Caco-2 (cell line): ENCODE data around the gene SLC46A1. TPM values are rescaled to one million over a fixed set of nuclear protein-coding genes. Genes with fewer than 3 reads are reported as not detected.

ENCODE experiments used
- BruUV-seq: library from RNA; stranded (reverse); fragments of 400-500 nt; replicated peaks from 2 replicates; lab custom pipeline; 2021; lab: Mats Ljungman, UMichigan
- CTCF ChIA-PET: fragments of 300-600 bp; sonication (Branson Sonifier 250); formaldehyde crosslinking; loops from one replicate; lab custom pipeline; 2022; ENCODE audit warnings: antibody characterized with exemption; lab: Charles Lee
- POLR2A ChIA-PET: fragments of 300-600 bp; sonication (Branson Sonifier 250); formaldehyde crosslinking; loops from one replicate; lab custom pipeline; 2022; ENCODE audit warnings: antibody characterized with exemption; lab: Charles Lee
- DNase-seq, 2 experiments: peaks; one replicate each; pipeline versions ENCODE4 v3.0.0 to v3.0.0-alpha.2; 2020 to 2022
- H3K27me3 ChIP-seq: replicated peaks from 2 replicates; pipeline ENCODE4 v1.6.0; 2011; ENCODE audit warnings: low read length; ENCODE audit not compliant: control insufficient read depth, insufficient read depth
- H3K36me3 ChIP-seq: 2 replicates; pipeline ENCODE4 v1.5.1; 2011; ENCODE audit warnings: low read length; ENCODE audit not compliant: control insufficient read depth, insufficient read depth
- H3K4me1 ChIP-seq: fragments of 250-450 bp; sonication (Bioruptor Pico); 2 replicates; pipeline ENCODE4 v1.5.1; 2020; ENCODE audit warnings: mild to moderate bottlenecking
- H3K4me3 ChIP-seq: 2 replicates; pipeline ENCODE4 v1.5.1; 2011; ENCODE audit warnings: low read depth, mild to moderate bottlenecking, control low read depth, low read length
- H3K9me3 ChIP-seq: fragments of 250-450 bp; sonication (Bioruptor Pico); 2 replicates; pipeline ENCODE4 v1.5.1; 2020; ENCODE audit warnings: mild to moderate bottlenecking, moderate library complexity
- H3K27ac Mint-ChIP-seq: one replicate; pipeline ENCODE4 v1.8.0; 2022; ENCODE audit warnings: mixed read lengths; ENCODE audit not compliant: unreplicated experiment
- H3K27me3 Mint-ChIP-seq: one replicate; pipeline ENCODE4 v1.8.0; 2022; ENCODE audit warnings: mixed read lengths; ENCODE audit not compliant: insufficient read depth, unreplicated experiment
- H3K36me3 Mint-ChIP-seq: one replicate; pipeline ENCODE4 v1.8.0; 2022; ENCODE audit warnings: mild to moderate bottlenecking, mixed read lengths; ENCODE audit not compliant: insufficient read depth, unreplicated experiment
- H3K4me1 Mint-ChIP-seq: one replicate; pipeline ENCODE4 v1.8.0; 2022; ENCODE audit warnings: low read depth, mixed read lengths; ENCODE audit not compliant: unreplicated experiment
- H3K4me3 Mint-ChIP-seq: one replicate; pipeline ENCODE4 v1.8.0; 2022; ENCODE audit warnings: mild to moderate bottlenecking, moderate library complexity, mixed read lengths; ENCODE audit not compliant: unreplicated experiment
- H3K9me3 Mint-ChIP-seq: one replicate; pipeline ENCODE4 v1.8.0; 2022; ENCODE audit warnings: mixed read lengths; ENCODE audit not compliant: unreplicated experiment
- intact Hi-C: fragments of 100-400 bp; cut with micrococcal nuclease; formaldehyde crosslinking; loops from one replicate; pipeline ENCODE4 v1.10.0; 2022; ENCODE audit not compliant: unreplicated experiment
- total RNA-seq: library from RNA; stranded (reverse); gene quantifications from 2 replicates; pipeline ENCODE4 v1.2.3, GENCODE V29; 2022
- TF ChIP-seq, protein P1 (sequence below), 2 experiments: fragments of 200-600 bp in 1 of 2; IDR thresholded peaks; 1 replicate in 1 of 2; 2 replicates in 1 of 2; pipeline versions ENCODE4 v1.5.1 to v1.8.0; 2011 to 2022; ENCODE audit warnings: antibody characterized with exemption in 1 of 2, control low read depth in 1 of 2, inconsistent platforms in 1 of 2, low read depth in 1 of 2, low read length in 1 of 2, mild to moderate bottlenecking in 1 of 2, moderate library complexity in 1 of 2; ENCODE audit not compliant: insufficient read depth in 1 of 2, severe bottlenecking in 1 of 2, unreplicated experiment in 1 of 2

The SLC46A1 gene
- total RNA-seq, 1 experiment from 2014 or later, result 114 TPM

DNA sequence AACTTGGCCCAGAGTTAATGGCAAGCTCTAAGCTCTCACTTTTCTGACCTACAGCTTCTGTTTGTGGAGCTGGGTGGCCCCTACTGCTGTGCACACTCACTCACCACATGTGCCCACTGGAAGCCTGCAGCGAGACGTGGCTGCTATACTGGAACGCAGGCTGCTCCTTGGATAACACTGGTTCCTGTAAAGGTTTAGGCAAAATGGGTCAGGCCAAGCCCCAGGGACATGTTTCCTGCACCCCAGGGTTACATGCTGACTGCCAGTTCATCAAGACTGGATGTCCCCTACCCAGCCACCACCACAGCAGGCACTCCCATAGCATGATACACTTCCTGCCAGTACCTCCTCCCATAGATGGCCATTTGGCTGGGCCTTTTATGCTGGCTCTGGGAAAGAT lies 57.0 kb downstream of the SLC46A1 start:
- ChIA-PET CTCF (interaction anchor here (1.0 kb wide), 1 partner anchor 13 kb away, joined by 3 read pairs; the partner anchor contains the start of genes IFT20 and TNFAIP1), POLR2A (interaction anchor here (1.0 to 2.2 kb wide), 2 partner anchors 8 to 13 kb away, joined by 3 to 7 read pairs; partner anchors contain the start of genes POLDIP2 and TNFAIP1)
- H3K4me1 ChIP-seq, result peaks cover 22% of the 10 kb centered on the region
- intact Hi-C loops, result no loop called here
- Mint-ChIP-seq H3K4me1 (peaks cover 8% of the 10 kb centered on the region), H3K27me3 (no peaks in the 10 kb centered on the region), H3K36me3 (peaks cover 100% of the 10 kb centered on the region), H3K27ac (no peak overlapping the region), H3K4me3 (no peak overlapping the region), H3K9me3 (no peaks in the 10 kb centered on the region)
- H3K9me3 ChIP-seq, result no peaks in the 10 kb centered on the region
- no peak overlapping the region for H3K4me3 ChIP-seq
- no peak for DNase-seq
- H3K27me3 ChIP-seq, result no peaks in the 10 kb centered on the region
- H3K36me3 ChIP-seq, result peaks cover 33% of the 10 kb centered on the region
- no TSS peak for BruUV-seq
- TF ChIP-seq, protein P1, sequence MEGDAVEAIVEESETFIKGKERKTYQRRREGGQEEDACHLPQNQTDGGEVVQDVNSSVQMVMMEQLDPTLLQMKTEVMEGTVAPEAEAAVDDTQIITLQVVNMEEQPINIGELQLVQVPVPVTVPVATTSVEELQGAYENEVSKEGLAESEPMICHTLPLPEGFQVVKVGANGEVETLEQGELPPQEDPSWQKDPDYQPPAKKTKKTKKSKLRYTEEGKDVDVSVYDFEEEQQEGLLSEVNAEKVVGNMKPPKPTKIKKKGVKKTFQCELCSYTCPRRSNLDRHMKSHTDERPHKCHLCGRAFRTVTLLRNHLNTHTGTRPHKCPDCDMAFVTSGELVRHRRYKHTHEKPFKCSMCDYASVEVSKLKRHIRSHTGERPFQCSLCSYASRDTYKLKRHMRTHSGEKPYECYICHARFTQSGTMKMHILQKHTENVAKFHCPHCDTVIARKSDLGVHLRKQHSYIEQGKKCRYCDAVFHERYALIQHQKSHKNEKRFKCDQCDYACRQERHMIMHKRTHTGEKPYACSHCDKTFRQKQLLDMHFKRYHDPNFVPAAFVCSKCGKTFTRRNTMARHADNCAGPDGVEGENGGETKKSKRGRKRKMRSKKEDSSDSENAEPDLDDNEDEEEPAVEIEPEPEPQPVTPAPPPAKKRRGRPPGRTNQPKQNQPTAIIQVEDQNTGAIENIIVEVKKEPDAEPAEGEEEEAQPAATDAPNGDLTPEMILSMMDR (IDR thresholded peaks at IDR 0.05; ENCODE audit: insufficient read depth in 1 of 2, low read depth in 1 of 2, low read length in 1 of 2, severe bottlenecking in 1 of 2, unreplicated experiment in 1 of 2), result no peak

DNA sequence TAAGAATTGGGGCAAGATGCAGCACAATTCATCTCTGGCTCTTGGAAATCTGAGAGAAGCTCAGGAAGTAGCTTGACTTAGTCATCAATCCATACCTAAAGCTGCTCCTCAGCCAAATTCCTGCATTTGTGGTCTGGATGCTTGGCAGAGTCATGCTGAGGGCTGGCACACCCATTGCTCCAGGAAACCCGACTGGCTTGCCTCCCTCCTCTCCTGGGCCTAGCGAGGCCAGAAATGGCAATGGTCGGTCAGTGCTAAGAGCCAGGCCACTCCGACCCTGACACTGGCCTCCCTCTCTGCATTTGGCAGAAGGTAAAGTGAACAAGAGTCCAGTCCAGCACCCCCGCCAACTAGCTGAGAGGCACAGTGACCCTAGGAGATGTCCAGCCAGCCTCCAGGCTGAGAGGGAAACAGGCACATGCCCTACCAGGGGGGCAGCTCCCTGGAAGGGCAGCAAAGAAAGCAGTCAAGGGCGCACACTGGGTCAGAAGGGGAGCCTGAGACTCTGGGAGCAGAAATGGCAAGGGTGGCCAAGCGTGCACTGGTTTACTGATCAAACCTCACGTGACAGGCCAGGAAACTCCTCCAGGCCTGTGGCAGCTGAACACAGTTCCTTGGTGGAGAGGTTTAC lies 58.6 kb downstream of the SLC46A1 start:
- ChIA-PET CTCF (interaction anchor here (1.3 to 2.4 kb wide), 3 partner anchors 10 to 23 kb away, joined by 5 to 13 read pairs (median 12); partner anchors contain the start of genes IFT20, POLDIP2, TNFAIP1 and VTN), POLR2A (interaction anchor here (0.8 to 3.3 kb wide), 3 partner anchors 10 to 17 kb away, joined by 3 to 42 read pairs (median 7); partner anchors contain the start of genes IFT20, POLDIP2 and TNFAIP1)
- Histone ChIP-seq H3K4me3 (no peak overlapping the region), H3K36me3 (peaks cover 29% of the 10 kb centered on the region), H3K4me1 (peaks cover 22% of the 10 kb centered on the region), H3K9me3 (no peaks in the 10 kb centered on the region), H3K27me3 (no peaks in the 10 kb centered on the region)
- Mint-ChIP-seq H3K4me3 (no peak overlapping the region), H3K9me3 (no peaks in the 10 kb centered on the region), H3K27ac (peak overlapping the region; percentile 1), H3K4me1 (peaks cover 8% of the 10 kb centered on the region), H3K36me3 (peaks cover 91% of the 10 kb centered on the region), H3K27me3 (no peaks in the 10 kb centered on the region)
- DNase-seq, result no peak
- TF ChIP-seq, protein P1 (IDR thresholded peaks at IDR 0.05; ENCODE audit: insufficient read depth in 1 of 2, low read depth in 1 of 2, low read length in 1 of 2, severe bottlenecking in 1 of 2, unreplicated experiment in 1 of 2), result no peak
- intact Hi-C loops, result no loop called here
- BruUV-seq, result TSS peak; percentile 25

DNA sequence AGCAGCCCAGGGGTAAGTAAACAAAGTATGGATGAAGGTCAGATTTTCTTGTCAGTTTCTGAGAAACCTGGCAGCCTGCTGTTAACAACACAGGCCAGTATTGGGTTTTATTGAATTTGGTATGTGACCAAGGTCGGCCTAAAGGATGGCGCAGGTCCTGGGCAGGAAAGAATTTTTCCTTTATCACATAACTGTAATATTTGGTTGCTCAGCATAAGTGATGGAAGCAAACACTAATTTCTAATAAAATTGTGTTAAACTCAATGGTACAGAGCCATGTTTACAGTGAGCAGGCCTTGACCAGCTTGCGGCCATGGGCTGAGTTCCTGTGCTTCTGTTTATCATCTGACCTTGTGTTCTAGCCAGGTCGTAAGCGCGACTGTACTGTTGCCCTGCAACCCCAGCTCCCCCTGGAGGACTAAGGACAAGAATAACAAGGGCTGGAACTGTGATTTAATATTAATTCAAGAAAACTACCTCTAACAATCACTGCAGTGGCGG lies 59.2 kb downstream of the SLC46A1 start:
- Mint-ChIP-seq H3K4me1 (peaks cover 8% of the 10 kb centered on the region), H3K36me3 (peaks cover 91% of the 10 kb centered on the region), H3K4me3 (no peak overlapping the region), H3K9me3 (no peaks in the 10 kb centered on the region), H3K27ac (peak overlapping the region; percentile 1), H3K27me3 (no peaks in the 10 kb centered on the region)
- Histone ChIP-seq H3K36me3 (peaks cover 31% of the 10 kb centered on the region), H3K4me1 (peaks cover 22% of the 10 kb centered on the region), H3K27me3 (no peaks in the 10 kb centered on the region), H3K4me3 (no peak overlapping the region), H3K9me3 (no peaks in the 10 kb centered on the region)
- DNase-seq, result peak; percentile 70 to 72
- ChIA-PET POLR2A (interaction anchor here (0.8 to 3.3 kb wide), 4 partner anchors 10 to 23 kb away, joined by 3 to 42 read pairs (median 7); partner anchors contain the start of genes IFT20, POLDIP2, TNFAIP1 and VTN), CTCF (interaction anchor here (0.9 to 2.4 kb wide), 4 partner anchors 10 to 23 kb away, joined by 3 to 13 read pairs (median 8); partner anchors contain the start of genes IFT20, POLDIP2, TNFAIP1 and VTN)
- TF ChIP-seq, protein P1 (IDR thresholded peaks at IDR 0.05; ENCODE audit: insufficient read depth in 1 of 2, low read depth in 1 of 2, low read length in 1 of 2, severe bottlenecking in 1 of 2, unreplicated experiment in 1 of 2), result peak; percentile 48 to 66
- intact Hi-C loops, result no loop called here
- BruUV-seq, result no TSS peak
